Gastrocnemius medialis (tissue), 4 donors: Measurements from ENCODE around the gene TTC31. TPM values are rescaled to one million over a fixed set of nuclear protein-coding genes. Genes with fewer than 3 reads are reported as not detected.
A peak's percentile ranks its signal among the peaks of the same experiment; 100 is the strongest.
"Not testable (repeated sequence)": the region's sequence is repeated elsewhere in the genome, so short reads cannot be mapped to it uniquely, and the experiment has no call there.

ENCODE experiments used
- ATAC-seq, 2 donors: fragments of 150-250 bp; one replicate each; pipeline ENCODE4 v1.9.1; 2016
- DNase-seq, 2 donors: peaks; one replicate each; pipeline ENCODE4 v3.0.0-alpha.2; 2019
- H3K27ac ChIP-seq, 4 donors: fragments of 200-600 bp; sonication (generic); 1 replicate in 1 of 4; 2 replicates in 3 of 4; pipeline ENCODE4 v1.5.1; 2016 to 2018; ENCODE audit warnings: mild to moderate bottlenecking in 2 of 4, moderate library complexity in 1 of 4
- H3K27me3 ChIP-seq, 3 donors: fragments of 200-600 bp; sonication (generic) in 2 of 3; 1 replicate in 1 of 3; 2 replicates in 2 of 3; pipeline versions ENCODE4 v1.5.1 to v1.6.0; 2016 to 2019; ENCODE audit warnings: mild to moderate bottlenecking in 1 of 3, moderate library complexity in 1 of 3
- H3K36me3 ChIP-seq, 2 donors: fragments of 200-600 bp; sonication (generic) in 1 of 2; one replicate each; pipeline ENCODE4 v1.5.1; 2017 to 2018
- H3K4me1 ChIP-seq, 2 donors: fragments of 200-600 bp; sonication (generic) in 1 of 2; one replicate each; pipeline ENCODE4 v1.5.1; 2016 to 2017; ENCODE audit warnings: mild to moderate bottlenecking in 2 of 2
- H3K4me3 ChIP-seq, 4 donors: fragments of 200-600 bp; sonication (generic) in 3 of 4; 1 replicate in 1 of 4; 2 replicates in 3 of 4; pipeline ENCODE4 v1.5.1; 2016 to 2019; ENCODE audit warnings: mild to moderate bottlenecking in 2 of 4
- H3K9me3 ChIP-seq, 3 donors: fragments of 200-600 bp; sonication (generic) in 2 of 3; 1 replicate in 1 of 3; 2 replicates in 2 of 3; pipeline ENCODE4 v1.5.1; 2016 to 2019
- CTCF ChIP-seq, 5 experiments: fragments of 450-650 bp in 3 of 5; fragments of 200-600 bp in 2 of 5; sonication (generic) in 2 of 5; IDR thresholded peaks in 4 of 5; conservative IDR thresholded peaks in 1 of 5; 1 replicate in 4 of 5; 2 replicates in 1 of 5; pipeline ENCODE4 v1.5.1; 2016 to 2019; ENCODE audit warnings: antibody characterized with exemption in 5 of 5, mild to moderate bottlenecking in 3 of 5, moderate library complexity in 3 of 5
- POLR2A ChIP-seq, 2 donors: fragments of 450-650 bp; IDR thresholded peaks; one replicate each; pipeline ENCODE4 v1.6.1; 2017; ENCODE audit warnings: antibody characterized with exemption in 2 of 2, mild to moderate bottlenecking in 2 of 2, moderate library complexity in 2 of 2
- in situ Hi-C, 4 donors: fragments of 200-750 bp; cut with MboI; loops; one replicate each; pipeline versions ENCODE4 v1.15.0 to v1.8.0; 2017; ENCODE audit warnings: low sequenced_read_pairs in 4 of 4
- intact Hi-C: fragments of 100-400 bp; cut with DNase I; formaldehyde crosslinking; loops from one replicate; pipeline ENCODE4 v1.15.1; 2023; ENCODE audit warnings: low total_unique reads
- total RNA-seq, 4 donors: library from RNA; depleted of rRNA; stranded (reverse); fragments of >200 nt; gene quantifications; one replicate each; pipeline versions ENCODE4 v1.1.0 to v1.2.3, GENCODE V29; 2016

TTC31 gene
- total RNA-seq, 4 donors from 2014 or later = 6.1 to 9.6 (median 7.7) TPM

- Histone ChIP-seq H3K27ac (peak within 1 kb of the TSS; percentile 68 to 85 (median 73)), H3K36me3 (no peaks in the 10 kb centered on the region), H3K27me3 (peaks cover 6 to 32% (median 7%) of the 10 kb centered on the region in 3 donors), H3K4me3 (peak within 1 kb of the TSS; percentile 55 to 65 (median 58)), H3K4me1 (peaks cover 20 to 30% of the 10 kb centered on the region in 2 donors), H3K9me3 (no peaks in the 10 kb centered on the region)
- intact Hi-C loops (no loop called here), in situ Hi-C loops (no loop called here)
- DNase-seq (peak in 1 of 2 donors; percentile 35), ATAC-seq (no peak)
- TF ChIP-seq CTCF (IDR thresholded peaks at IDR 0.05 in 4 of 5, conservative IDR thresholded peaks at IDR 0.05 in 1 of 5) (no peak), POLR2A (IDR thresholded peaks at IDR 0.05) (no peak)
Measured at GRCh38 chr2:74441690-74442482, 41.0 kb upstream of the TTC31 start, which contains the start of gene RTKN. TSS of gene RTKN (minus strand) at chr2:74441937. CDS start at chr2:74441816, 121 bp downstream.

- intact Hi-C loops, DNase-seq, ATAC-seq, H3K36me3 ChIP-seq, H3K9me3 ChIP-seq, H3K27ac ChIP-seq, in situ Hi-C loops: not testable (repeated sequence)
- H3K27me3 ChIP-seq = peaks cover 6 to 32% (median 7%) of the 10 kb centered on the region in 3 donors
- peak overlapping the region; percentile 55 to 65 (median 58) for H3K4me3 ChIP-seq
- peaks cover 20 to 30% of the 10 kb centered on the region in 2 donors for H3K4me1 ChIP-seq
Measured at GRCh38 chr2:74442483-74443297, 40.2 kb upstream of the TTC31 start.

- Histone ChIP-seq H3K4me1 (peaks cover 4 to 23% of the 10 kb centered on the region in 2 donors), H3K27ac (no peak overlapping the region), H3K4me3 (no peak overlapping the region), H3K27me3 (peaks cover 6 to 28% (median 7%) of the 10 kb centered on the region in 3 donors), H3K36me3 (no peaks in the 10 kb centered on the region), H3K9me3 (no peaks in the 10 kb centered on the region)
- in situ Hi-C loops = no loop called here
- TF ChIP-seq CTCF (IDR thresholded peaks at IDR 0.05 in 4 of 5, conservative IDR thresholded peaks at IDR 0.05 in 1 of 5) (no peak), POLR2A (IDR thresholded peaks at IDR 0.05) (no peak)
- DNase-seq = no peak
- intact Hi-C loops = no loop called here
- no peak for ATAC-seq
Measured at GRCh38 chr2:74444498-74445318, 38.2 kb upstream of the TTC31 start.

- DNase-seq = no peak
- Histone ChIP-seq H3K9me3 (no peaks in the 10 kb centered on the region), H3K4me3 (no peak overlapping the region), H3K27me3 (peaks cover 2 to 14% (median 3%) of the 10 kb centered on the region in 3 donors), H3K36me3 (no peaks in the 10 kb centered on the region), H3K4me1 (no peaks in the 10 kb centered on the region), H3K27ac (no peak overlapping the region)
- ATAC-seq = no peak
- in situ Hi-C loops = no loop called here
- TF ChIP-seq POLR2A (IDR thresholded peaks at IDR 0.05) (no peak), CTCF (IDR thresholded peaks at IDR 0.05 in 4 of 5, conservative IDR thresholded peaks at IDR 0.05 in 1 of 5) (no peak)
- intact Hi-C loops = no loop called here
Measured at GRCh38 chr2:74447230-74447999, 35.5 kb upstream of the TTC31 start.
